HEK293T (cell line): Measurements from ENCODE around the gene GLDN.

Experiments
- CTCF ChIA-PET: fragments of 350-600 bp; formaldehyde crosslinking; extraction: SDS; loops from one replicate; lab custom pipeline; 2021; ENCODE audit warnings: antibody characterized with exemption, inconsistent platforms; lab: Yijun Ruan, JAX
- POLR2A ChIA-PET: fragments of 350-600 bp; formaldehyde crosslinking; extraction: SDS; loops from one replicate; lab custom pipeline; 2020; ENCODE audit warnings: antibody characterized with exemption, inconsistent platforms; lab: Yijun Ruan, JAX
- DNase-seq: peaks from one replicate; pipeline ENCODE4 v3.0.0; 2012; ENCODE audit warnings: mixed read lengths; ENCODE audit errors: extremely low spot score
- ARNT ChIP-seq: fragments of 450-650 bp; IDR thresholded peaks from 2 replicates; pipeline ENCODE4 v1.6.1; 2017; ENCODE audit warnings: mild to moderate bottlenecking
- BHLHE40 ChIP-seq: fragments of 450-650 bp; IDR thresholded peaks from 2 replicates; pipeline ENCODE4 v1.6.1; 2016; ENCODE audit warnings: mild to moderate bottlenecking, moderate library complexity, borderline replicate concordance
- CTBP1 ChIP-seq: fragments of 450-650 bp; IDR thresholded peaks from 2 replicates; pipeline ENCODE4 v1.6.1; 2016; ENCODE audit warnings: borderline replicate concordance
- ELF4 ChIP-seq: fragments of 450-650 bp; IDR thresholded peaks from 2 replicates; pipeline ENCODE4 v1.6.1; 2017; ENCODE audit warnings: antibody characterized with exemption
- FOXA1 ChIP-seq: fragments of 450-650 bp; IDR thresholded peaks from 2 replicates; pipeline ENCODE4 v1.6.1; 2016; ENCODE audit warnings: mild to moderate bottlenecking
- FOXK2 ChIP-seq: fragments of 450-650 bp; IDR thresholded peaks from 2 replicates; pipeline ENCODE4 v1.6.1; 2016; ENCODE audit warnings: mild to moderate bottlenecking
- FOXM1 ChIP-seq: fragments of 450-650 bp; IDR thresholded peaks from 2 replicates; pipeline ENCODE4 v1.6.1; 2017; ENCODE audit warnings: mild to moderate bottlenecking, borderline replicate concordance
- HDGF ChIP-seq: fragments of 450-650 bp; IDR thresholded peaks from 2 replicates; pipeline ENCODE4 v1.6.1; 2017; ENCODE audit warnings: antibody characterized with exemption, borderline replicate concordance
- L3MBTL2 ChIP-seq: fragments of 450-650 bp; conservative IDR thresholded peaks from 2 replicates; pipeline ENCODE4 v1.6.1; 2016; ENCODE audit warnings: mild to moderate bottlenecking
- LEF1 ChIP-seq: fragments of 450-650 bp; IDR thresholded peaks from 2 replicates; pipeline ENCODE4 v1.6.1; 2017; ENCODE audit warnings: mild to moderate bottlenecking, borderline replicate concordance
- NFRKB ChIP-seq: fragments of 450-650 bp; IDR thresholded peaks from 2 replicates; pipeline ENCODE4 v1.6.1; 2016; ENCODE audit warnings: mild to moderate bottlenecking, moderate library complexity
- PKNOX1 ChIP-seq: fragments of 450-650 bp; IDR thresholded peaks from 2 replicates; pipeline ENCODE4 v1.6.1; 2016
- SP1 ChIP-seq: fragments of 450-650 bp; IDR thresholded peaks from 2 replicates; pipeline ENCODE4 v1.6.1; 2017
- SUZ12 ChIP-seq: fragments of 450-650 bp; IDR thresholded peaks from 2 replicates; pipeline ENCODE4 v1.6.1; 2016; ENCODE audit warnings: mild to moderate bottlenecking
- TARDBP ChIP-seq: fragments of 450-650 bp; IDR thresholded peaks from 2 replicates; pipeline ENCODE4 v1.6.1; 2016
- ZNF384 ChIP-seq: fragments of 450-650 bp; IDR thresholded peaks from 2 replicates; pipeline ENCODE4 v1.6.1; 2016

The GLDN gene

GRCh38 chr15:51343466-51343865 is 2.0 kb downstream of the GLDN start:
- CTCF ChIA-PET, result interaction anchor here (0.6 kb wide), 1 partner anchor 25 kb away, joined by 5 read pairs; no protein-coding TSS in a partner anchor
- POLR2A ChIA-PET, result no interaction called here
- DNase-seq, result no peak
- TF ChIP-seq FOXA1 (no peak), BHLHE40 (no peak), SP1 (no peak), L3MBTL2 (no peak), SUZ12 (no peak), ARNT (no peak), LEF1 (no peak), FOXK2 (no peak), HDGF (no peak)

- POLR2A ChIA-PET, result no interaction called here
- DNase-seq, result no peak
- TF ChIP-seq TARDBP (no peak), HDGF (no peak), NFRKB (no peak), ARNT (no peak), LEF1 (no peak), PKNOX1 (no peak), ZNF384 (no peak), L3MBTL2 (no peak), CTBP1 (no peak), ELF4 (no peak), BHLHE40 (no peak)
- CTCF ChIA-PET, result no interaction called here
These were observed 4.7 kb downstream of the GLDN start for GRCh38 chr15:51346136-51346535.

GRCh38 chr15:51348688-51349087 is 7.2 kb downstream of the GLDN start:
- TF ChIP-seq FOXK2 (no peak), SP1 (no peak), ARNT (no peak), NFRKB (no peak), BHLHE40 (no peak)

GRCh38 chr15:51349156-51349844 is 7.8 kb downstream of the GLDN start:
- ChIA-PET CTCF (no interaction called here), POLR2A (no interaction called here)
- no peak for DNase-seq
- TF ChIP-seq NFRKB, result no peak
- no peak for TF ChIP-seq FOXA1
- TF ChIP-seq HDGF, result no peak
- TF ChIP-seq PKNOX1, result no peak
- no peak for TF ChIP-seq L3MBTL2
- TF ChIP-seq ELF4, result no peak
- TF ChIP-seq BHLHE40, result no peak
- no peak for TF ChIP-seq CTBP1
- TF ChIP-seq SP1, result no peak
- TF ChIP-seq TARDBP, result no peak

More at GRCh38 chr15:51348688-51349087, 7.2 kb downstream of the GLDN start:
- DNase-seq, result no peak
- ChIA-PET POLR2A (no interaction called here), CTCF (no interaction called here)

GRCh38 chr15:51350723-51351122 is 9.3 kb downstream of the GLDN start:
- TF ChIP-seq HDGF (no peak), L3MBTL2 (no peak), PKNOX1 (no peak), SUZ12 (no peak), FOXA1 (no peak)
- CTCF ChIA-PET, result no interaction called here
- POLR2A ChIA-PET, result no interaction called here
- DNase-seq, result no peak

GRCh38 chr15:51353976-51354375 is 12.5 kb downstream of the GLDN start:
- ChIA-PET POLR2A (no interaction called here), CTCF (no interaction called here)
- no peak for TF ChIP-seq L3MBTL2
- no peak for TF ChIP-seq SP1
- TF ChIP-seq ZNF384, result no peak
- no peak for TF ChIP-seq HDGF
- no peak for TF ChIP-seq NFRKB
- no peak for TF ChIP-seq FOXM1
- no peak for TF ChIP-seq TARDBP
- no peak for TF ChIP-seq ELF4
- TF ChIP-seq FOXK2, result no peak
- TF ChIP-seq SUZ12, result no peak
- TF ChIP-seq PKNOX1, result no peak
- TF ChIP-seq ARNT, result no peak
- no peak for TF ChIP-seq CTBP1
- no peak for TF ChIP-seq LEF1
- no peak for DNase-seq
